Measurements from ENCODE around the gene KAZN.

Gene KAZN

DNA sequence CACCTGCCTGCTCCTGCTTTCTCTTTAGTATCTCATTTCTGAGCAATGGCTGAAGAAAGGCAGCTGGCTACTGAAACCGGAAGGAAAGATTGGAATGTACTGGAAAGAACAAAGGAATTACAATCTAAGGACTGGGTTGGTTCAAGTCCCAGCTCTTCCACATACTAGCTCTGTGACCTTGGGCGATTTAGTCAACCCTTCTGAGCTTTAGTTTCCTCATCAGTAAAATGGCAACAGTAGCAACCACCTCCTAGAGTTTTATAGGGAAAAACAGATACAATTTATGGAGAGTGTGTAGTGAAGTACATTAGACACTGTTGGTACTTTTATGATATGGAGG is 158.8 kb downstream of the KAZN start:
- in situ Hi-C loops (cut with MboI; ENCODE audit: low sequenced_read_pairs, unreplicated experiment): no loop called here
- TF ChIP-seq, protein P1, sequence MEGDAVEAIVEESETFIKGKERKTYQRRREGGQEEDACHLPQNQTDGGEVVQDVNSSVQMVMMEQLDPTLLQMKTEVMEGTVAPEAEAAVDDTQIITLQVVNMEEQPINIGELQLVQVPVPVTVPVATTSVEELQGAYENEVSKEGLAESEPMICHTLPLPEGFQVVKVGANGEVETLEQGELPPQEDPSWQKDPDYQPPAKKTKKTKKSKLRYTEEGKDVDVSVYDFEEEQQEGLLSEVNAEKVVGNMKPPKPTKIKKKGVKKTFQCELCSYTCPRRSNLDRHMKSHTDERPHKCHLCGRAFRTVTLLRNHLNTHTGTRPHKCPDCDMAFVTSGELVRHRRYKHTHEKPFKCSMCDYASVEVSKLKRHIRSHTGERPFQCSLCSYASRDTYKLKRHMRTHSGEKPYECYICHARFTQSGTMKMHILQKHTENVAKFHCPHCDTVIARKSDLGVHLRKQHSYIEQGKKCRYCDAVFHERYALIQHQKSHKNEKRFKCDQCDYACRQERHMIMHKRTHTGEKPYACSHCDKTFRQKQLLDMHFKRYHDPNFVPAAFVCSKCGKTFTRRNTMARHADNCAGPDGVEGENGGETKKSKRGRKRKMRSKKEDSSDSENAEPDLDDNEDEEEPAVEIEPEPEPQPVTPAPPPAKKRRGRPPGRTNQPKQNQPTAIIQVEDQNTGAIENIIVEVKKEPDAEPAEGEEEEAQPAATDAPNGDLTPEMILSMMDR (IDR thresholded peaks at IDR 0.05; ENCODE audit: borderline replicate concordance, control extremely low read depth, extremely low read depth, insufficient read depth, missing control alignments): no peak
- DNase-seq (ENCODE audit: low spot score): no peak

DNA sequence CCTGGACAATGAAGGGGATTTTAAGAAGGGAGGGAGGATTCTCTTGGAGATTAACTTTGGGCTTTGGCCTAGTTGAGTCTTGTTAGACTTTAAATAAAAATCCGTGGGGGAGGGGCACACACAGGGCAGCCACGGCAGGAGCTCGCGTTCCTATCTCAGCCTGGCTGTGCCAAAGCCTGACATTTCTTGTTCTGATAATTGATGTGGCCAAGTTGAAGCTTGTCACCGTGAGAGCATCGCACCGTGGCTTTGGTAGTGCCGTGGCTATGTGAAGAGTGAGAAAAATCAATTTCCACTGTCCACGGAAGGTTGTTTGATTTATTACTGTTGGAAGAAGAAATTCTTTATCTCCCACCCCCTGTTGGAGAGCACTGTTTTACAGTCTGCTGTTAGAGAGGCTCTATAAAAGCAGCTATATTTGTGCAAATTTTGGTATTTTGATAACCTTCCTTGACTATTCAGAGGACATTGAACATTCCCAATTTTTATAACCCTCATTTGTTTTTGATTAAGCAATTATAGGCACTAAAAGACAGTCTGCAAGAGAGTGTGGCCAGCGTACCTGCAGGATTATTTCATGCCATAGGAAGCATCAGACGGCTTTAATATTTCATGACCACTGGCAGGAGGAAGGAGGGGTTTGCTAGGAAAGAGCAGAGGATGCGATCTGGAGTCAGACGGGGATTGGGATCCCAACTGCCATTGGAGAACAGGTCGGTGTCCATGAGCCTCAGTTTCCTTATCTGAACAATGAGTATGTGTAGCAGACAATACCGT is 160.7 kb downstream of the KAZN start:
- TF ChIP-seq, protein P1 (IDR thresholded peaks at IDR 0.05; ENCODE audit: borderline replicate concordance, control extremely low read depth, extremely low read depth, insufficient read depth, missing control alignments): no peak
- in situ Hi-C loops (cut with MboI; ENCODE audit: low sequenced_read_pairs, unreplicated experiment): no loop called here
- no peak for DNase-seq (ENCODE audit: low spot score)

GRCh38 chr1:14759843-14760242 is 161.4 kb downstream of the KAZN start:
- in situ Hi-C loops (cut with MboI; ENCODE audit: low sequenced_read_pairs, unreplicated experiment): no loop called here

GRCh38 chr1:14760780-14761179 is 162.3 kb downstream of the KAZN start:
- no peak for DNase-seq (ENCODE audit: low spot score)
- TF ChIP-seq, protein P1 (IDR thresholded peaks at IDR 0.05; ENCODE audit: borderline replicate concordance, control extremely low read depth, extremely low read depth, insufficient read depth, missing control alignments): no peak
- in situ Hi-C loops (cut with MboI; ENCODE audit: low sequenced_read_pairs, unreplicated experiment): no loop called here

More at GRCh38 chr1:14759843-14760242, 161.4 kb downstream of the KAZN start:
- DNase-seq (ENCODE audit: low spot score): no peak
- TF ChIP-seq, protein P1 (IDR thresholded peaks at IDR 0.05; ENCODE audit: borderline replicate concordance, control extremely low read depth, extremely low read depth, insufficient read depth, missing control alignments): no peak

- in situ Hi-C loops (cut with MboI; ENCODE audit: low sequenced_read_pairs, unreplicated experiment): no loop called here
- no peak for DNase-seq (ENCODE audit: low spot score)
- TF ChIP-seq, protein P1 (IDR thresholded peaks at IDR 0.05; ENCODE audit: borderline replicate concordance, control extremely low read depth, extremely low read depth, insufficient read depth, missing control alignments): no peak
These were observed 163.0 kb downstream of the KAZN start for GRCh38 chr1:14761291-14762153.

- in situ Hi-C loops (cut with MboI; ENCODE audit: low sequenced_read_pairs, unreplicated experiment): no loop called here
- TF ChIP-seq, protein P1 (IDR thresholded peaks at IDR 0.05; ENCODE audit: borderline replicate concordance, control extremely low read depth, extremely low read depth, insufficient read depth, missing control alignments): no peak
- DNase-seq (ENCODE audit: low spot score): no peak
These were observed 165.5 kb downstream of the KAZN start for GRCh38 chr1:14763977-14764376.
